SK-N-SH treated with all-trans-retinoic acid at 6 μM for 48 hours (cell line): ENCODE data around the gene GPC6.

Source experiments
- ARNTL ChIP-seq: fragments of 450-650 bp; formaldehyde crosslinking; IDR thresholded peaks from 2 replicates; pipeline ENCODE4 v1.5.0; 2020; ENCODE audit warnings: low read depth, mild to moderate bottlenecking, moderate library complexity, borderline replicate concordance
- BACH2 ChIP-seq: fragments of 250-450 bp; sonication (Bioruptor Pico); IDR thresholded peaks from 2 replicates; pipeline ENCODE4 v1.9.0; 2021; ENCODE audit warnings: mild to moderate bottlenecking, borderline replicate concordance
- CREB5 ChIP-seq: fragments of 250-450 bp; sonication (Bioruptor Pico); IDR thresholded peaks from 2 replicates; pipeline ENCODE4 v1.5.1; 2020; ENCODE audit warnings: low read depth, mild to moderate bottlenecking, moderate library complexity
- CSDC2 ChIP-seq: fragments of 250-450 bp; sonication (Bioruptor Pico); IDR thresholded peaks from 2 replicates; pipeline ENCODE4 v1.5.0; 2020; ENCODE audit warnings: mild to moderate bottlenecking, moderate library complexity
- GLIS3 ChIP-seq: fragments of 250-450 bp; sonication (Bioruptor Pico); IDR thresholded peaks from 2 replicates; pipeline ENCODE4 v1.5.0; 2020; ENCODE audit warnings: mild to moderate bottlenecking, moderate library complexity
- ISL1 ChIP-seq: fragments of 250-450 bp; sonication (Bioruptor Pico); IDR thresholded peaks from 2 replicates; pipeline ENCODE4 v2.1.2; 2022; ENCODE audit warnings: mild to moderate bottlenecking, moderate library complexity
- OSR1 ChIP-seq: fragments of 250-450 bp; sonication (Bioruptor Pico); IDR thresholded peaks from 2 replicates; pipeline ENCODE4 v1.8.0; 2022; ENCODE audit warnings: moderate library complexity, mild to moderate bottlenecking, inconsistent platforms
- PATZ1 ChIP-seq: fragments of 250-450 bp; sonication (Bioruptor Pico); IDR thresholded peaks from 2 replicates; pipeline ENCODE4 v1.8.0; 2020; ENCODE audit warnings: mild to moderate bottlenecking, moderate library complexity, borderline replicate concordance
- POU6F1 ChIP-seq: fragments of 250-450 bp; sonication (Bioruptor Pico); IDR thresholded peaks from 2 replicates; pipeline ENCODE4 v1.8.0; 2021; ENCODE audit warnings: low read depth, mild to moderate bottlenecking, moderate library complexity, borderline replicate concordance
- SNAI2 ChIP-seq: fragments of 250-450 bp; sonication (Bioruptor Pico); IDR thresholded peaks from 2 replicates; pipeline ENCODE4 v1.5.0; 2020; ENCODE audit warnings: mild to moderate bottlenecking, moderate library complexity
- TOX ChIP-seq: fragments of 250-450 bp; sonication (Bioruptor Pico); IDR thresholded peaks from 2 replicates; pipeline ENCODE4 v1.8.0; 2021; ENCODE audit warnings: mild to moderate bottlenecking, moderate library complexity, borderline replicate concordance
- ZFP3 ChIP-seq: fragments of 250-450 bp; sonication (Bioruptor Pico); IDR thresholded peaks from 2 replicates; pipeline ENCODE4 v1.5.0; 2020; ENCODE audit warnings: mild to moderate bottlenecking, moderate library complexity
- ZFP30 ChIP-seq: fragments of 450-650 bp; formaldehyde crosslinking; IDR thresholded peaks from 2 replicates; pipeline ENCODE4 v1.5.0; 2022; ENCODE audit warnings: mild to moderate bottlenecking, moderate library complexity
- ZNF565 ChIP-seq: fragments of 450-650 bp; formaldehyde crosslinking; conservative IDR thresholded peaks from 2 replicates; pipeline ENCODE4 v1.5.0; 2020; ENCODE audit warnings: low read depth, mild to moderate bottlenecking, moderate library complexity

GRCh38 chr13:94163535-94163934 lies 936.9 kb downstream of the GPC6 start:
- no peak for TF ChIP-seq PATZ1 (CRISPR knock-in tag)
- TF ChIP-seq ZFP30 = no peak
- TF ChIP-seq ZFP3 (CRISPR knock-in tag) = no peak
- no peak for TF ChIP-seq GLIS3 (CRISPR knock-in tag)
- TF ChIP-seq SNAI2 (CRISPR knock-in tag) = no peak
- no peak for TF ChIP-seq ZNF565 (CRISPR knock-in tag)
- TF ChIP-seq ARNTL = no peak
- TF ChIP-seq CREB5 (CRISPR knock-in tag) = no peak
- no peak for TF ChIP-seq OSR1 (CRISPR knock-in tag)
- TF ChIP-seq TOX (CRISPR knock-in tag) = no peak
- TF ChIP-seq POU6F1 = no peak
- no peak for TF ChIP-seq ISL1 (CRISPR knock-in tag)
- TF ChIP-seq BACH2 (CRISPR knock-in tag) = no peak
- no peak for TF ChIP-seq CSDC2 (CRISPR knock-in tag)
